Endodermal cell (in vitro differentiated cells): ENCODE data around the gene KIF26A. TPM values are rescaled to one million over a fixed set of nuclear protein-coding genes. Genes with fewer than 3 reads are reported as not detected.

ENCODE experiments used
- DNase-seq: peaks from one replicate; pipeline ENCODE4 v3.0.0-alpha.2; 2017
- H3K27ac ChIP-seq: 2 replicates; pipeline ENCODE4 v1.5.1; 2013; ENCODE audit warnings: mild to moderate bottlenecking, low read depth, low read length, moderate library complexity
- H3K27me3 ChIP-seq: 2 replicates; pipeline ENCODE4 v1.6.1; 2013; ENCODE audit warnings: mild to moderate bottlenecking, low read length, moderate library complexity; ENCODE audit not compliant: insufficient read depth, control insufficient read depth, poor library complexity, severe bottlenecking
- H3K36me3 ChIP-seq: 2 replicates; pipeline ENCODE4 v1.7.0; 2013; ENCODE audit warnings: mild to moderate bottlenecking, low read length, moderate library complexity; ENCODE audit not compliant: control insufficient read depth, insufficient read depth
- H3K4me1 ChIP-seq: one replicate; pipeline ENCODE4 v1.7.0; 2013; ENCODE audit warnings: low read length; ENCODE audit not compliant: control insufficient read depth, insufficient read depth
- H3K4me3 ChIP-seq: 2 replicates; pipeline ENCODE4 v1.5.1; 2013; ENCODE audit warnings: mild to moderate bottlenecking, low read length, moderate library complexity
- H3K9ac ChIP-seq: 2 replicates; pipeline ENCODE4 v1.6.1; 2013; ENCODE audit warnings: mild to moderate bottlenecking, low read length, moderate library complexity; ENCODE audit not compliant: poor library complexity, severe bottlenecking; ENCODE audit errors: extremely low read depth
- H3K9me3 ChIP-seq: 2 replicates; pipeline ENCODE4 v1.6.1; 2013; ENCODE audit warnings: mild to moderate bottlenecking, low read length, moderate library complexity; ENCODE audit not compliant: control insufficient read depth
- H3K27ac Mint-ChIP-seq: 2 replicates; pipeline ENCODE4 v1.8.0; 2020; ENCODE audit warnings: mixed read lengths
- H3K27me3 Mint-ChIP-seq: 2 replicates; pipeline ENCODE4 v1.8.0; 2021; ENCODE audit warnings: mild to moderate bottlenecking, mixed read lengths; ENCODE audit not compliant: insufficient read depth
- H3K36me3 Mint-ChIP-seq: 2 replicates; pipeline ENCODE4 v1.8.0; 2020; ENCODE audit warnings: low read depth, mixed read lengths
- H3K4me1 Mint-ChIP-seq: 2 replicates; pipeline ENCODE4 v1.8.0; 2020; ENCODE audit warnings: mixed read lengths
- H3K4me3 Mint-ChIP-seq: 2 replicates; pipeline ENCODE4 v1.8.0; 2020; ENCODE audit warnings: mild to moderate bottlenecking, moderate library complexity, mixed read lengths
- H3K9me3 Mint-ChIP-seq: 2 replicates; pipeline ENCODE4 v1.8.0; 2020; ENCODE audit warnings: mild to moderate bottlenecking, mixed read lengths
- CTCF ChIP-seq: fragments of 200-600 bp; sonication (generic); conservative IDR thresholded peaks from 2 replicates; pipeline ENCODE4 v1.5.0; 2021; ENCODE audit warnings: antibody characterized with exemption, mild to moderate bottlenecking
- WGBS, 2 experiments: methylation state at CpG; one replicate each; pipeline versions ENCODE4 v1.1.5 to v1.1.7; 2013; ENCODE audit warnings: missing lambda C conversion rate in 2 of 2, mixed read lengths in 1 of 2; ENCODE audit not compliant: insufficient coverage in 1 of 2, insufficient read length in 1 of 2; 5-methylcytosine and 5-hydroxymethylcytosine counted together
- total RNA-seq, 2 donors: library from RNA; stranded (reverse); fragmentation: NEBNext Ultra II Directional in 1 of 2; extraction: Animal tissue kit (Norgen Biotek cat#: 25700) in 1 of 2; gene quantifications; 2 replicates in 1 of 2; 3 replicates in 1 of 2; pipeline ENCODE4 v1.2.1, GENCODE V29; 2021

KIF26A gene
- total RNA-seq, 2 donors from 2014 or later = 36.7 to 54.8 TPM

- H3K27me3 ChIP-seq = no peaks in the 10 kb centered on the region
- DNase-seq = no peak
- Mint-ChIP-seq H3K4me3 (no peak overlapping the region), H3K4me1 (peaks cover 14% of the 10 kb centered on the region), H3K36me3 (peaks cover 7% of the 10 kb centered on the region), H3K9me3 (no peaks in the 10 kb centered on the region), H3K27ac (no peak overlapping the region), H3K27me3 (no peaks in the 10 kb centered on the region)
- WGBS, 2 experiments = 82 to 95% methylated on average over 2 to 18 of the region's 18 CpGs
- H3K9me3 ChIP-seq = no peaks in the 10 kb centered on the region
- TF ChIP-seq CTCF = no peak
- no peaks in the 10 kb centered on the region for H3K4me1 ChIP-seq
- no peak overlapping the region for H3K27ac ChIP-seq
- no peak overlapping the region for H3K9ac ChIP-seq
- no peak overlapping the region for H3K4me3 ChIP-seq
- no peaks in the 10 kb centered on the region for H3K36me3 ChIP-seq
Observed at GRCh38 chr14:104166698-104167097, 28.3 kb downstream of the KIF26A start.

GRCh38 chr14:104168603-104169002 lies 30.2 kb downstream of the KIF26A start:
- Histone ChIP-seq H3K9ac (no peak overlapping the region), H3K27ac (no peak overlapping the region), H3K36me3 (no peaks in the 10 kb centered on the region), H3K27me3 (no peaks in the 10 kb centered on the region), H3K4me3 (no peak overlapping the region), H3K4me1 (no peaks in the 10 kb centered on the region), H3K9me3 (no peaks in the 10 kb centered on the region)
- Mint-ChIP-seq H3K4me1 (peaks cover 14% of the 10 kb centered on the region), H3K9me3 (no peaks in the 10 kb centered on the region), H3K27me3 (no peaks in the 10 kb centered on the region), H3K36me3 (peaks cover 10% of the 10 kb centered on the region), H3K4me3 (no peak overlapping the region), H3K27ac (no peak overlapping the region)
- no peak for TF ChIP-seq CTCF
- 91 to 95% methylated on average over 10 to 15 of the region's 15 CpGs for WGBS, 2 experiments
- DNase-seq = no peak

- H3K27ac Mint-ChIP-seq = no peak overlapping the region
- H3K4me1 ChIP-seq = no peaks in the 10 kb centered on the region
- H3K27me3 Mint-ChIP-seq = no peaks in the 10 kb centered on the region
- 78 to 83% methylated on average over 8 to 20 of the region's 20 CpGs for WGBS, 2 experiments
- TF ChIP-seq CTCF = no peak
- no peak overlapping the region for H3K4me3 ChIP-seq
- no peaks in the 10 kb centered on the region for H3K9me3 Mint-ChIP-seq
- H3K4me1 Mint-ChIP-seq = peaks cover 14% of the 10 kb centered on the region
- H3K27me3 ChIP-seq = no peaks in the 10 kb centered on the region
- no peak overlapping the region for H3K4me3 Mint-ChIP-seq
- H3K9ac ChIP-seq = no peak overlapping the region
- H3K36me3 Mint-ChIP-seq = peaks cover 10% of the 10 kb centered on the region
- no peaks in the 10 kb centered on the region for H3K36me3 ChIP-seq
- H3K27ac ChIP-seq = no peak overlapping the region
- DNase-seq = no peak
- H3K9me3 ChIP-seq = no peaks in the 10 kb centered on the region
Observed at GRCh38 chr14:104169005-104169698, 30.8 kb downstream of the KIF26A start.
